ENCODE measurements around the gene DOCK10.

Gene DOCK10

DNA sequence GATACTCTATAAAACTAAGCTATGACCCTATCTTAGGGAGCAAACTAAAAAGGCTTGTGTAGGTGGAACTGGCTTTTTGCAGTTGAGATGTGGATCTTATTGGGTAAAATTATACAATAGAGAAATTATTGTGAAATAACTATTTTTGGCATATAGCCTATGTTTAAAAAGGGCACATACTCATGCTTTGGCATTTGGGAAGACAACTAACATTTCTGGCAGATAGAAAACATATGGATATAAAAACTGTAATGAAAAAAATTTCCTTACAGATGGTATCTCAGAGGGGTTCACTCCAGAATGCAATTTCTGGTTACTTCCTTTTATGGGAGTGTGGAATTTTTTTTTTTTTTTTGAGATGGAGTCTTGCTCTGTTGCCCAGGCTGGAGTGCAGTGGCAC, 206.0 kb downstream of the DOCK10 start:
- Histone ChIP-seq H3K4me1 (ENCODE audit: control insufficient read depth in 2 of 2, insufficient read depth in 1 of 2, low read depth in 1 of 2, low read length in 2 of 2) (no peaks in the 10 kb centered on the region), H3K27ac (replicated peaks; ENCODE audit: low read length) (no peak overlapping the region), H3K14ac (ENCODE audit: low read length) (no peak overlapping the region), H2BK12ac (ENCODE audit: low read length) (no peak overlapping the region), H3K9ac (ENCODE audit: low read depth, low read length, poor library complexity) (no peak overlapping the region), H2BK5ac (ENCODE audit: low read length) (no peak overlapping the region), H4K8ac (ENCODE audit: low read depth, low read length) (no peak overlapping the region), H2BK15ac (ENCODE audit: low read length) (no peak overlapping the region), H4K91ac (ENCODE audit: low read depth, low read length, poor library complexity) (no peak overlapping the region), H3K9me3 (replicated peaks in 1 of 2; ENCODE audit: control insufficient read depth in 2 of 2, insufficient read depth in 1 of 2, low read depth in 1 of 2, low read length in 2 of 2) (peaks cover 0 to 4% of the 10 kb centered on the region in 2 donors), H3K36me3 (replicated peaks in 1 of 2; ENCODE audit: control insufficient read depth in 2 of 2, insufficient read depth in 2 of 2, low read length in 2 of 2) (peaks cover 0 to 5% of the 10 kb centered on the region in 2 donors), H3K4ac (ENCODE audit: low read length) (no peak overlapping the region), H3K4me2 (ENCODE audit: insufficient read depth, low read length, poor library complexity, severe bottlenecking) (no peak overlapping the region), H2AFZ (ENCODE audit: low read length) (no peak overlapping the region), H3K23ac (ENCODE audit: low read depth, low read length, poor library complexity) (no peak overlapping the region), H3K79me1 (ENCODE audit: low read depth, low read length) (no peaks in the 10 kb centered on the region), H3K27me3 (ENCODE audit: control insufficient read depth in 3 of 3, insufficient read depth in 3 of 3, low read depth in 1 of 3, low read length in 3 of 3) (no peaks in the 10 kb centered on the region), H3K4me3 (ENCODE audit: low read length in 2 of 2) (no peak overlapping the region), H2AK5ac (ENCODE audit: low read depth, low read length) (no peak overlapping the region), H2BK120ac (ENCODE audit: low read depth, low read length) (no peak overlapping the region), H3K18ac (ENCODE audit: low read length) (no peak overlapping the region)
- no peak for DNase-seq (ENCODE audit: low spot score)

DNA sequence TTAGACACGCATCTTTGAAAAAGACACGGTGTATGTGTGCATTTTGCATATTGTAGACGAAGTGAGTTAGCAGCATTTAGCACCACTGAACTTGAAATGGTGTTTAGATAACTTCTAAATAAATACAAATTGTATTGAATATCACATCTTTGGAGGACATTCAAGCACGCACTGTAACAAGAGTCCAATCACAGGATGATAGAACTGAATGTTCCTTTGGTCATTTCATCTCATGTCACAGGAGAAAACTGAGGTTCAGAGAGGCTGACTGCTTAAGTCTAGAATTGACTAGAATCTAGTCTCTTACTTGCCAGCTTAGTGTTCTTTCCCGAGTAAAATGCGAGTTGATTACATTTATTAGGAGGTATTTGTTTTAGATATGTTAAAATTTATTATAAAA, 206.9 kb downstream of the DOCK10 start:
- Histone ChIP-seq H2AFZ (ENCODE audit: low read length) (no peak overlapping the region), H2BK120ac (ENCODE audit: low read depth, low read length) (no peak overlapping the region), H3K18ac (ENCODE audit: low read length) (no peak overlapping the region), H4K91ac (ENCODE audit: low read depth, low read length, poor library complexity) (no peak overlapping the region), H3K4me1 (ENCODE audit: control insufficient read depth in 2 of 2, insufficient read depth in 1 of 2, low read depth in 1 of 2, low read length in 2 of 2) (no peaks in the 10 kb centered on the region), H2AK5ac (ENCODE audit: low read depth, low read length) (no peak overlapping the region), H3K4me3 (ENCODE audit: low read length in 2 of 2) (no peak overlapping the region), H3K23ac (ENCODE audit: low read depth, low read length, poor library complexity) (no peak overlapping the region), H2BK5ac (ENCODE audit: low read length) (no peak overlapping the region), H3K9ac (ENCODE audit: low read depth, low read length, poor library complexity) (no peak overlapping the region), H3K36me3 (replicated peaks in 1 of 2; ENCODE audit: control insufficient read depth in 2 of 2, insufficient read depth in 2 of 2, low read length in 2 of 2) (peaks cover 0 to 5% of the 10 kb centered on the region in 2 donors), H3K4me2 (ENCODE audit: insufficient read depth, low read length, poor library complexity, severe bottlenecking) (no peak overlapping the region), H3K4ac (ENCODE audit: low read length) (no peak overlapping the region), H3K9me3 (replicated peaks in 1 of 2; ENCODE audit: control insufficient read depth in 2 of 2, insufficient read depth in 1 of 2, low read depth in 1 of 2, low read length in 2 of 2) (no peaks in the 10 kb centered on the region), H3K27me3 (ENCODE audit: control insufficient read depth in 3 of 3, insufficient read depth in 3 of 3, low read depth in 1 of 3, low read length in 3 of 3) (no peaks in the 10 kb centered on the region), H3K79me1 (ENCODE audit: low read depth, low read length) (no peaks in the 10 kb centered on the region), H3K27ac (replicated peaks; ENCODE audit: low read length) (no peak overlapping the region), H4K8ac (ENCODE audit: low read depth, low read length) (no peak overlapping the region), H2BK15ac (ENCODE audit: low read length) (no peak overlapping the region), H2BK12ac (ENCODE audit: low read length) (no peak overlapping the region), H3K14ac (ENCODE audit: low read length) (no peak overlapping the region)
- no peak for DNase-seq (ENCODE audit: low spot score)
- WGBS, 2 donors (ENCODE audit: extremely low coverage in 2 of 2, insufficient read length in 2 of 2, insufficient replicate concordance in 1 of 2), result no CpG with 5 or more reads among the region's 6 CpGs

DNA sequence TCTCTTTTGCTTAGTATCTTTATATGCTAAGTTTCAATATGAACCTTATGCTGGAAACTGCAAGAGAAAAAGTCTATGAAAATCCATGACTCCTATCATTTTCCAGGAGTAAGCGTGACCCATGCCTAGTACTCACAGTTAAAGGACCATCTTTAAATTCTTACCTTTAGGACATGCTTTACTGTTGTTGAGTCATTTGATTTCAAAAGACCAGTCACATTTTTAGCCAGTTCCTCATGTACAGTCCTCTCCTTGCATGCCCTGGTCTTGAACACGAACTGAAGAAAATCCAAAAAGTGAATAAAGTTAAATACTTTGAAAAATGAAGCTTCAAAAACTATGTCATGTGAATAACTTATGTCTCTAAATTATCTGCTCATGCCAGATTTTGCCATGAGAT, 208.3 kb downstream of the DOCK10 start:
- no peaks in the 10 kb centered on the region for H3K36me3 ChIP-seq (replicated peaks in 1 of 2; ENCODE audit: control insufficient read depth in 2 of 2, insufficient read depth in 2 of 2, low read length in 2 of 2)
- no peak overlapping the region for H3K23ac ChIP-seq (ENCODE audit: low read depth, low read length, poor library complexity)
- H3K27ac ChIP-seq (replicated peaks; ENCODE audit: low read length), result no peak overlapping the region
- no peaks in the 10 kb centered on the region for H3K27me3 ChIP-seq (ENCODE audit: control insufficient read depth in 3 of 3, insufficient read depth in 3 of 3, low read depth in 1 of 3, low read length in 3 of 3)
- H2AFZ ChIP-seq (ENCODE audit: low read length), result no peak overlapping the region
- H3K18ac ChIP-seq (ENCODE audit: low read length), result no peak overlapping the region
- H3K4me1 ChIP-seq (ENCODE audit: control insufficient read depth in 2 of 2, insufficient read depth in 1 of 2, low read depth in 1 of 2, low read length in 2 of 2), result no peaks in the 10 kb centered on the region
- no peak overlapping the region for H4K91ac ChIP-seq (ENCODE audit: low read depth, low read length, poor library complexity)
- no peak overlapping the region for H2BK5ac ChIP-seq (ENCODE audit: low read length)
- no CpG with 5 or more reads among the region's 2 CpGs for WGBS, 2 donors (ENCODE audit: extremely low coverage in 2 of 2, insufficient read length in 2 of 2, insufficient replicate concordance in 1 of 2)
- H4K8ac ChIP-seq (ENCODE audit: low read depth, low read length), result no peak overlapping the region
- no peak overlapping the region for H2BK12ac ChIP-seq (ENCODE audit: low read length)
- H3K14ac ChIP-seq (ENCODE audit: low read length), result no peak overlapping the region
- H3K4me3 ChIP-seq (ENCODE audit: low read length in 2 of 2), result no peak overlapping the region
- no peaks in the 10 kb centered on the region for H3K79me1 ChIP-seq (ENCODE audit: low read depth, low read length)
- H3K4ac ChIP-seq (ENCODE audit: low read length), result no peak overlapping the region
- no peaks in the 10 kb centered on the region for H3K9me3 ChIP-seq (replicated peaks in 1 of 2; ENCODE audit: control insufficient read depth in 2 of 2, insufficient read depth in 1 of 2, low read depth in 1 of 2, low read length in 2 of 2)
- H2BK120ac ChIP-seq (ENCODE audit: low read depth, low read length), result no peak overlapping the region
- no peak overlapping the region for H3K9ac ChIP-seq (ENCODE audit: low read depth, low read length, poor library complexity)
- no peak overlapping the region for H2BK15ac ChIP-seq (ENCODE audit: low read length)
- H2AK5ac ChIP-seq (ENCODE audit: low read depth, low read length), result no peak overlapping the region
- no peak for DNase-seq (ENCODE audit: low spot score)
- no peak overlapping the region for H3K4me2 ChIP-seq (ENCODE audit: insufficient read depth, low read length, poor library complexity, severe bottlenecking)

- H3K79me1 ChIP-seq (ENCODE audit: low read depth, low read length), result no peaks in the 10 kb centered on the region
Observed at GRCh38 chr2:224832207-224832606, 210.1 kb downstream of the DOCK10 start.

More at GRCh38 chr2:224832207-224832606, 210.1 kb downstream of the DOCK10 start:
- H3K4me1 ChIP-seq (ENCODE audit: control insufficient read depth in 2 of 2, insufficient read depth in 1 of 2, low read depth in 1 of 2, low read length in 2 of 2), result no peaks in the 10 kb centered on the region
- no peak for DNase-seq (ENCODE audit: low spot score)
- no peak overlapping the region for H3K27ac ChIP-seq (replicated peaks; ENCODE audit: low read length)
- H2BK12ac ChIP-seq (ENCODE audit: low read length), result no peak overlapping the region
- no peak overlapping the region for H4K91ac ChIP-seq (ENCODE audit: low read depth, low read length, poor library complexity)
- no CpG with 5 or more reads among the region's 3 CpGs for WGBS, 2 donors (ENCODE audit: extremely low coverage in 2 of 2, insufficient read length in 2 of 2, insufficient replicate concordance in 1 of 2)
- no peak overlapping the region for H3K4me2 ChIP-seq (ENCODE audit: insufficient read depth, low read length, poor library complexity, severe bottlenecking)
- no peak overlapping the region for H3K9ac ChIP-seq (ENCODE audit: low read depth, low read length, poor library complexity)
- no peak overlapping the region for H2AFZ ChIP-seq (ENCODE audit: low read length)
- no peak overlapping the region for H2BK5ac ChIP-seq (ENCODE audit: low read length)
- no peak overlapping the region for H3K14ac ChIP-seq (ENCODE audit: low read length)
- H3K18ac ChIP-seq (ENCODE audit: low read length), result no peak overlapping the region
- H2BK120ac ChIP-seq (ENCODE audit: low read depth, low read length), result no peak overlapping the region
- H3K4me3 ChIP-seq (ENCODE audit: low read length in 2 of 2), result no peak overlapping the region
- no peak overlapping the region for H3K4ac ChIP-seq (ENCODE audit: low read length)
- H3K36me3 ChIP-seq (replicated peaks in 1 of 2; ENCODE audit: control insufficient read depth in 2 of 2, insufficient read depth in 2 of 2, low read length in 2 of 2), result no peaks in the 10 kb centered on the region
- no peak overlapping the region for H2BK15ac ChIP-seq (ENCODE audit: low read length)
- no peaks in the 10 kb centered on the region for H3K9me3 ChIP-seq (replicated peaks in 1 of 2; ENCODE audit: control insufficient read depth in 2 of 2, insufficient read depth in 1 of 2, low read depth in 1 of 2, low read length in 2 of 2)
- H3K27me3 ChIP-seq (ENCODE audit: control insufficient read depth in 3 of 3, insufficient read depth in 3 of 3, low read depth in 1 of 3, low read length in 3 of 3), result no peaks in the 10 kb centered on the region
- no peak overlapping the region for H4K8ac ChIP-seq (ENCODE audit: low read depth, low read length)
- no peak overlapping the region for H2AK5ac ChIP-seq (ENCODE audit: low read depth, low read length)
- no peak overlapping the region for H3K23ac ChIP-seq (ENCODE audit: low read depth, low read length, poor library complexity)

Data from neuronal stem cell (in vitro differentiated cells).